Mucosa of rectum (tissue), 2 donors: ENCODE data around the gene ANO10.

Experiments used
- H3K27ac ChIP-seq, 2 donors: one replicate each; pipeline ENCODE4 v1.7.0; 2013; ENCODE audit warnings: inconsistent platforms in 2 of 2, low read depth in 2 of 2, low read length in 2 of 2
- H3K27me3 ChIP-seq, 2 donors: one replicate each; pipeline ENCODE4 v1.7.0; 2013; ENCODE audit warnings: low read length in 2 of 2; ENCODE audit not compliant: control insufficient read depth in 2 of 2, insufficient read depth in 2 of 2
- H3K36me3 ChIP-seq, 2 donors: one replicate each; pipeline ENCODE4 v1.7.0; 2013; ENCODE audit warnings: low read length in 2 of 2; ENCODE audit not compliant: control insufficient read depth in 2 of 2, insufficient read depth in 2 of 2
- H3K4me1 ChIP-seq, 2 donors: one replicate each; pipeline ENCODE4 v1.7.0; 2013; ENCODE audit warnings: low read length in 2 of 2, mild to moderate bottlenecking in 1 of 2; ENCODE audit not compliant: control insufficient read depth in 2 of 2, insufficient read depth in 2 of 2
- H3K4me3 ChIP-seq, 2 donors: one replicate each; pipeline ENCODE4 v1.7.0; 2013; ENCODE audit warnings: low read length in 2 of 2
- H3K9ac ChIP-seq, 2 donors: one replicate each; pipeline ENCODE4 v1.7.0; 2013; ENCODE audit warnings: low read length in 2 of 2, low read depth in 1 of 2, mild to moderate bottlenecking in 1 of 2
- H3K9me3 ChIP-seq, 2 donors: one replicate each; pipeline ENCODE4 v1.7.0; 2013; ENCODE audit warnings: low read length in 2 of 2; ENCODE audit not compliant: control insufficient read depth in 2 of 2
- donor health status: healthy.
- donor health status: Normal muscosa, but diverticular disease.

ANO10 gene

GRCh38 chr3:43338295-43338694 is 283.5 kb downstream of the ANO10 start:
- H3K4me1 ChIP-seq = no peaks in the 10 kb centered on the region
- peaks cover 41 to 51% of the 10 kb centered on the region in 2 donors for H3K36me3 ChIP-seq
- no peak overlapping the region for H3K27ac ChIP-seq
- H3K9ac ChIP-seq = no peak overlapping the region
- no peaks in the 10 kb centered on the region for H3K27me3 ChIP-seq
- peaks cover 4 to 10% of the 10 kb centered on the region in 2 donors for H3K9me3 ChIP-seq
- H3K4me3 ChIP-seq = no peak overlapping the region

DNA sequence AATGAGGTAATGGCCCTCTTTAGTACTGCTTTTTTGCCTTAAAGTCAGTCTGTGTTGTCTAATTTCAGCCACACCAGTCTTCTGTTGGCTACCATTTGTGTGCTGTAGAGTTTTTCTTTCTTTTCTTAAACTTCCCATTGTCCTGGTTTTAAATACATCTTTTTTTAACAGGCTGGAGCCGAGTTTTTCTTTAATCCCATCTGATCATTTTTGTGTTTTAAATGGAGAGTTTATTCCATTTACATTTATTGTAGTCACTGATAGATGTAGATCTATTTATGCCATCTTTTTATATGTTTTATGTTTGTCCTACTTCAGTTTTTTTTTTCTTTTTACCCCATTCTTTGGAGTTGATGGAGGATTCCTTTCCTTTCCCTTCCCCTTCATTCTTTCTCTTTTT is 286.0 kb downstream of the ANO10 start:
- Histone ChIP-seq H3K9ac (no peak overlapping the region), H3K27me3 (no peaks in the 10 kb centered on the region), H3K36me3 (peaks cover 24 to 32% of the 10 kb centered on the region in 2 donors), H3K4me3 (no peak overlapping the region), H3K27ac (no peak overlapping the region), H3K9me3 (peaks cover 4 to 10% of the 10 kb centered on the region in 2 donors), H3K4me1 (no peaks in the 10 kb centered on the region)

- H3K27ac ChIP-seq = no peak overlapping the region
- no peak overlapping the region for H3K4me3 ChIP-seq
- peaks cover 4 to 10% of the 10 kb centered on the region in 2 donors for H3K9me3 ChIP-seq
- H3K9ac ChIP-seq = no peak overlapping the region
- no peaks in the 10 kb centered on the region for H3K27me3 ChIP-seq
- no peaks in the 10 kb centered on the region for H3K4me1 ChIP-seq
- peaks cover 16 to 24% of the 10 kb centered on the region in 2 donors for H3K36me3 ChIP-seq
Observed at GRCh38 chr3:43334976-43335375, 286.8 kb downstream of the ANO10 start.

GRCh38 chr3:43331381-43331780 is 290.4 kb downstream of the ANO10 start:
- H3K27me3 ChIP-seq = no peaks in the 10 kb centered on the region
- no peak overlapping the region for H3K9ac ChIP-seq
- H3K4me1 ChIP-seq = peaks cover 1 to 3% of the 10 kb centered on the region in 2 donors
- H3K27ac ChIP-seq = no peak overlapping the region
- peaks cover 2 to 6% of the 10 kb centered on the region in 2 donors for H3K36me3 ChIP-seq
- no peaks in the 10 kb centered on the region for H3K9me3 ChIP-seq
- H3K4me3 ChIP-seq = no peak overlapping the region

- Histone ChIP-seq H3K36me3 (peaks cover 2 to 6% of the 10 kb centered on the region in 2 donors), H3K9me3 (no peaks in the 10 kb centered on the region), H3K4me3 (no peak overlapping the region), H3K27me3 (no peaks in the 10 kb centered on the region), H3K27ac (no peak overlapping the region), H3K4me1 (peaks cover 3 to 4% of the 10 kb centered on the region in 2 donors), H3K9ac (no peak overlapping the region)
Observed at GRCh38 chr3:43330981-43331380, 290.8 kb downstream of the ANO10 start.

- Histone ChIP-seq H3K27ac (no peak overlapping the region), H3K9me3 (no peaks in the 10 kb centered on the region), H3K4me3 (no peak overlapping the region), H3K9ac (no peak overlapping the region), H3K4me1 (peaks cover 3 to 7% of the 10 kb centered on the region in 2 donors), H3K27me3 (no peaks in the 10 kb centered on the region), H3K36me3 (peaks cover 0 to 4% of the 10 kb centered on the region in 2 donors)
Observed at GRCh38 chr3:43328653-43329052, 293.2 kb downstream of the ANO10 start.

GRCh38 chr3:43327582-43327979 is 294.2 kb downstream of the ANO10 start:
- Histone ChIP-seq H3K36me3 (peaks cover 0 to under 1% of the 10 kb centered on the region in 2 donors), H3K9me3 (no peaks in the 10 kb centered on the region), H3K9ac (no peak overlapping the region), H3K4me1 (peaks cover 3 to 7% of the 10 kb centered on the region in 2 donors), H3K27me3 (no peaks in the 10 kb centered on the region), H3K4me3 (no peak overlapping the region), H3K27ac (no peak overlapping the region)

- Histone ChIP-seq H3K9ac (no peak overlapping the region), H3K9me3 (no peaks in the 10 kb centered on the region), H3K4me1 (peaks cover 3 to 7% of the 10 kb centered on the region in 2 donors), H3K36me3 (no peaks in the 10 kb centered on the region), H3K27ac (no peak overlapping the region), H3K4me3 (no peak overlapping the region), H3K27me3 (no peaks in the 10 kb centered on the region)
Observed at GRCh38 chr3:43326891-43327581, 294.8 kb downstream of the ANO10 start.

GRCh38 chr3:43323541-43323940 is 298.3 kb downstream of the ANO10 start:
- Histone ChIP-seq H3K4me1 (peaks cover 3 to 11% of the 10 kb centered on the region in 2 donors), H3K27ac (no peak overlapping the region), H3K9me3 (no peaks in the 10 kb centered on the region), H3K27me3 (no peaks in the 10 kb centered on the region), H3K36me3 (no peaks in the 10 kb centered on the region), H3K9ac (no peak overlapping the region), H3K4me3 (no peak overlapping the region)

DNA sequence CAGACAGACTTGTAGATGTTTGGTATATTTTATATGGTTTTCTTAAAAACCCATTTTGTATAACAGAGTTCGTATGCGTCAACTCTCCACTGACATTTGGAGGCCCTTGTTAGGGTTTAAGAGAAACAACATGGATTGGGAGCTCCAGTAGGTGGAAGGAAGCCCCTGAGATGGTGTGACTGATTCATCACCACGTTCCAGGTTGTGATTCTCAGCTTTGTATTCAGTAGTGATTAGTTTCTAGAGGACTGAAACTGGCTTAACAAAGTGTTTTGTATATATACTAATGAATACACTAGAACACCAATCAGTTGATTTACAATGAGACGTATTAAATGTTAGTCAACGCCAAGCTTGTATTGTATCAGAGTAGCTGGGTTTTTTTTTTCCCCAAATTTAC is 301.5 kb downstream of the ANO10 start:
- Histone ChIP-seq H3K9me3 (no peaks in the 10 kb centered on the region), H3K27me3 (no peaks in the 10 kb centered on the region), H3K27ac (no peak overlapping the region), H3K4me3 (no peak overlapping the region), H3K4me1 (peaks cover 0 to 5% of the 10 kb centered on the region in 2 donors), H3K36me3 (peaks cover 0 to 6% of the 10 kb centered on the region in 2 donors), H3K9ac (no peak overlapping the region)
